ENCODE measurements around the gene TXNDC2.

TXNDC2 gene

GRCh38 chr18:9868857-9869714 is 16.7 kb upstream of the TXNDC2 start:
- no peaks in the 10 kb centered on the region for H3K79me2 ChIP-seq (ENCODE audit: control insufficient read depth, insufficient read depth, low read length)
- H3K23ac ChIP-seq (ENCODE audit: low read length) = no peak overlapping the region
- no peak overlapping the region for H4K8ac ChIP-seq (ENCODE audit: low read depth, low read length)
- peak overlapping the region; percentile 35 for H3K56ac ChIP-seq (ENCODE audit: low read length)
- H2BK120ac ChIP-seq (ENCODE audit: low read depth, low read length) = no peak overlapping the region
- H3K4me2 ChIP-seq (ENCODE audit: low read length) = no peak overlapping the region
- H4K5ac ChIP-seq (ENCODE audit: low read length) = no peak overlapping the region
- no peak overlapping the region for H3K9ac ChIP-seq (ENCODE audit: low read length)
- no peaks in the 10 kb centered on the region for H3K27me3 ChIP-seq (ENCODE audit: insufficient read depth, low read length, poor library complexity)
- H3K4me1 ChIP-seq (ENCODE audit: control insufficient read depth, low read depth, low read length) = peaks cover 19% of the 10 kb centered on the region
- WGBS (ENCODE audit: extremely low coverage, insufficient coverage, low lambda C conversion rate) = no CpG with 5 or more reads among the region's 6 CpGs
- DNase-seq = peak; percentile 79
- H2BK15ac ChIP-seq (replicated peaks; ENCODE audit: low read depth) = no peak overlapping the region
- H3K27ac ChIP-seq (ENCODE audit: low read depth, low read length) = peak overlapping the region; percentile 43
- H3K18ac ChIP-seq (ENCODE audit: low read length) = no peak overlapping the region
- peak overlapping the region; percentile 95 for H2AK5ac ChIP-seq (ENCODE audit: low read length)
- no peaks in the 10 kb centered on the region for H3K36me3 ChIP-seq (ENCODE audit: control insufficient read depth, insufficient read depth, low read length)
- no peak overlapping the region for H3K4ac ChIP-seq (ENCODE audit: low read depth, low read length)
- no peaks in the 10 kb centered on the region for H3K79me1 ChIP-seq (ENCODE audit: low read length)
- H3K4me3 ChIP-seq (ENCODE audit: low read length) = no peak overlapping the region
- peak overlapping the region; percentile 49 for H2BK5ac ChIP-seq (ENCODE audit: low read length)

- Histone ChIP-seq H3K27ac (ENCODE audit: low read depth, low read length) (no peak overlapping the region), H3K79me1 (ENCODE audit: low read length) (no peaks in the 10 kb centered on the region), H4K5ac (ENCODE audit: low read length) (no peak overlapping the region), H3K23ac (ENCODE audit: low read length) (no peak overlapping the region), H2BK5ac (ENCODE audit: low read length) (peak overlapping the region; percentile 29), H3K27me3 (ENCODE audit: insufficient read depth, low read length, poor library complexity) (no peaks in the 10 kb centered on the region), H2BK120ac (ENCODE audit: low read depth, low read length) (no peak overlapping the region), H3K36me3 (ENCODE audit: control insufficient read depth, insufficient read depth, low read length) (no peaks in the 10 kb centered on the region), H3K4ac (ENCODE audit: low read depth, low read length) (peak overlapping the region; percentile 58), H4K8ac (ENCODE audit: low read depth, low read length) (peak overlapping the region; percentile 30), H3K4me1 (ENCODE audit: control insufficient read depth, low read depth, low read length) (peaks cover 19% of the 10 kb centered on the region), H3K56ac (ENCODE audit: low read length) (peak overlapping the region; percentile 77), H3K4me3 (ENCODE audit: low read length) (no peak overlapping the region), H3K9ac (ENCODE audit: low read length) (no peak overlapping the region), H2BK15ac (replicated peaks; ENCODE audit: low read depth) (no peak overlapping the region), H3K18ac (ENCODE audit: low read length) (peak overlapping the region; percentile 85), H3K4me2 (ENCODE audit: low read length) (no peak overlapping the region), H2AK5ac (ENCODE audit: low read length) (no peak overlapping the region), H3K79me2 (ENCODE audit: control insufficient read depth, insufficient read depth, low read length) (no peaks in the 10 kb centered on the region)
- peak; percentile 83 for DNase-seq
- WGBS (ENCODE audit: extremely low coverage, insufficient coverage, low lambda C conversion rate) = no CpG with 5 or more reads among the region's 9 CpGs
Measured at GRCh38 chr18:9869715-9870430, 15.9 kb upstream of the TXNDC2 start.

DNA sequence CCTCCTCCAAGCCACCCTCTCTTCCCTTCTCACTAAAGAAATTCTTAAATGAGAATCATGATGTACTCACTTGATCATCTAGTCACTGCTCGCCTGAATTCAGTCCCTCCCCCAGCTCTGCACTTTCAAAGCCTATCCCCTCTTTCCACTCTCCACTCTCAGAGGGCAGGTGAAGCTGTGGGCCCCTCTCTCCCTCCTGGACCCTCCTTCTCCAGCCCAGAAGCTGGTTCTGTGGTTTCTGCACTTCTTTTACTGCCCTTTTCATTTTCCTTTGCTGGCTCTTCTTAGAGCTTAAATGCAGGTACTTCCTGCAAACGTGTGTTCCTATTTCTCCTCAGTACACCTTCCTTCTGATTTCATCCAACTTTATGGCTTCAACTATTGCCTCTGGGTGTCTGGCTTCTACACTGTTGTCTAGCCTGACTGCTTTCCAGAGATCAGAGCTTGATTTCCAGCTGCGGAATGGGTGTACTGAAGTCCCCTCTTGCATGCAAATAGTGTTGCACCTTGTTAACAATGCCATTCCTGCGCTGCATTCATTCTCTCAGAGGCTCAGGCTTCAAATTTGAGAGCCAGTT is 15.3 kb upstream of the TXNDC2 start:
- no peak overlapping the region for H4K8ac ChIP-seq (ENCODE audit: low read depth, low read length)
- H3K4me3 ChIP-seq (ENCODE audit: low read length) = no peak overlapping the region
- H3K18ac ChIP-seq (ENCODE audit: low read length) = peak overlapping the region; percentile 25
- no peaks in the 10 kb centered on the region for H3K36me3 ChIP-seq (ENCODE audit: control insufficient read depth, insufficient read depth, low read length)
- H3K79me1 ChIP-seq (ENCODE audit: low read length) = no peaks in the 10 kb centered on the region
- no peak overlapping the region for H2BK15ac ChIP-seq (replicated peaks; ENCODE audit: low read depth)
- peaks cover 19% of the 10 kb centered on the region for H3K4me1 ChIP-seq (ENCODE audit: control insufficient read depth, low read depth, low read length)
- no peak overlapping the region for H3K4me2 ChIP-seq (ENCODE audit: low read length)
- H2BK120ac ChIP-seq (ENCODE audit: low read depth, low read length) = no peak overlapping the region
- H3K56ac ChIP-seq (ENCODE audit: low read length) = peak overlapping the region; percentile 77
- H2BK5ac ChIP-seq (ENCODE audit: low read length) = peak overlapping the region; percentile 22
- H3K27ac ChIP-seq (ENCODE audit: low read depth, low read length) = no peak overlapping the region
- WGBS (ENCODE audit: extremely low coverage, insufficient coverage, low lambda C conversion rate) = no CpG with 5 or more reads among the region's 4 CpGs
- no peaks in the 10 kb centered on the region for H3K27me3 ChIP-seq (ENCODE audit: insufficient read depth, low read length, poor library complexity)
- H4K5ac ChIP-seq (ENCODE audit: low read length) = peak overlapping the region; percentile 89
- H3K23ac ChIP-seq (ENCODE audit: low read length) = no peak overlapping the region
- H3K9ac ChIP-seq (ENCODE audit: low read length) = peak overlapping the region; percentile 22
- no peak overlapping the region for H3K4ac ChIP-seq (ENCODE audit: low read depth, low read length)
- H3K79me2 ChIP-seq (ENCODE audit: control insufficient read depth, insufficient read depth, low read length) = no peaks in the 10 kb centered on the region
- H2AK5ac ChIP-seq (ENCODE audit: low read length) = peak overlapping the region; percentile 10
- DNase-seq = peak; percentile 28

- Histone ChIP-seq H3K4me1 (ENCODE audit: control insufficient read depth, low read depth, low read length) (peaks cover 19% of the 10 kb centered on the region), H3K27me3 (ENCODE audit: insufficient read depth, low read length, poor library complexity) (no peaks in the 10 kb centered on the region), H2BK120ac (ENCODE audit: low read depth, low read length) (no peak overlapping the region), H4K5ac (ENCODE audit: low read length) (no peak overlapping the region), H3K36me3 (ENCODE audit: control insufficient read depth, insufficient read depth, low read length) (no peaks in the 10 kb centered on the region), H2BK5ac (ENCODE audit: low read length) (peak overlapping the region; percentile 42), H3K79me1 (ENCODE audit: low read length) (no peaks in the 10 kb centered on the region), H2BK15ac (replicated peaks; ENCODE audit: low read depth) (no peak overlapping the region), H3K4ac (ENCODE audit: low read depth, low read length) (no peak overlapping the region), H3K18ac (ENCODE audit: low read length) (no peak overlapping the region), H3K4me2 (ENCODE audit: low read length) (no peak overlapping the region), H3K9ac (ENCODE audit: low read length) (no peak overlapping the region), H3K4me3 (ENCODE audit: low read length) (no peak overlapping the region), H3K27ac (ENCODE audit: low read depth, low read length) (no peak overlapping the region), H3K23ac (ENCODE audit: low read length) (no peak overlapping the region), H4K8ac (ENCODE audit: low read depth, low read length) (no peak overlapping the region), H3K79me2 (ENCODE audit: control insufficient read depth, insufficient read depth, low read length) (no peaks in the 10 kb centered on the region), H3K56ac (ENCODE audit: low read length) (no peak overlapping the region), H2AK5ac (ENCODE audit: low read length) (peak overlapping the region; percentile 70)
- no peak for DNase-seq
- no CpG with 5 or more reads among the region's 6 CpGs for WGBS (ENCODE audit: extremely low coverage, insufficient coverage, low lambda C conversion rate)
Measured at GRCh38 chr18:9871244-9871746, 14.5 kb upstream of the TXNDC2 start.

- no peaks in the 10 kb centered on the region for H3K79me2 ChIP-seq (ENCODE audit: control insufficient read depth, insufficient read depth, low read length)
- H4K5ac ChIP-seq (ENCODE audit: low read length) = no peak overlapping the region
- H3K18ac ChIP-seq (ENCODE audit: low read length) = no peak overlapping the region
- H3K9ac ChIP-seq (ENCODE audit: low read length) = no peak overlapping the region
- H2BK120ac ChIP-seq (ENCODE audit: low read depth, low read length) = no peak overlapping the region
- no peak overlapping the region for H2BK5ac ChIP-seq (ENCODE audit: low read length)
- no peaks in the 10 kb centered on the region for H3K79me1 ChIP-seq (ENCODE audit: low read length)
- no peak overlapping the region for H3K23ac ChIP-seq (ENCODE audit: low read length)
- DNase-seq = no peak
- H4K8ac ChIP-seq (ENCODE audit: low read depth, low read length) = no peak overlapping the region
- H3K4ac ChIP-seq (ENCODE audit: low read depth, low read length) = no peak overlapping the region
- H3K27ac ChIP-seq (ENCODE audit: low read depth, low read length) = no peak overlapping the region
- H3K4me1 ChIP-seq (ENCODE audit: control insufficient read depth, low read depth, low read length) = peaks cover 23% of the 10 kb centered on the region
- no peak overlapping the region for H2BK15ac ChIP-seq (replicated peaks; ENCODE audit: low read depth)
- H3K4me2 ChIP-seq (ENCODE audit: low read length) = no peak overlapping the region
- H3K36me3 ChIP-seq (ENCODE audit: control insufficient read depth, insufficient read depth, low read length) = no peaks in the 10 kb centered on the region
- no peak overlapping the region for H2AK5ac ChIP-seq (ENCODE audit: low read length)
- H3K4me3 ChIP-seq (ENCODE audit: low read length) = no peak overlapping the region
- H3K56ac ChIP-seq (ENCODE audit: low read length) = no peak overlapping the region
- H3K27me3 ChIP-seq (ENCODE audit: insufficient read depth, low read length, poor library complexity) = no peaks in the 10 kb centered on the region
Measured at GRCh38 chr18:9872823-9873222, 12.9 kb upstream of the TXNDC2 start.

All from mesendoderm (in vitro differentiated cells).